Measurements from ENCODE around the gene NRXN3.

GRCh38 chr14:79040790-79041189, 870.6 kb downstream of the NRXN3 start:
- TF ChIP-seq CTCF (conservative IDR thresholded peaks at IDR 0.05) (no peak), EZH2 (IDR thresholded peaks at IDR 0.05; ENCODE audit: low read depth) (no peak)

Data from PC-9 (cell line).